Heart left ventricle (tissue), 16 donors: ENCODE results near the gene LMTK2. TPM values are rescaled to one million over a fixed set of nuclear protein-coding genes. Genes with fewer than 3 reads are reported as not detected.

Experiments
- ATAC-seq, 4 donors: fragments of 200-7000 bp; cut with Tn5 transposase; one replicate each; pipeline ENCODE4 v1.9.1; 2020 to 2022; ENCODE audit warnings: moderate library complexity in 4 of 4, mild to moderate bottlenecking in 3 of 4, moderate number of reproducible peaks in 1 of 4
- DNase-seq, 5 donors: peaks; one replicate each; pipeline ENCODE4 v3.0.0-alpha.2; 2020
- H3K27ac ChIP-seq, 12 donors: fragments of 200-600 bp; sonication (generic) in 4 of 12; one replicate each; pipeline versions ENCODE4 v1.5.0 to v1.8.0; 2016 to 2022; ENCODE audit warnings: mild to moderate bottlenecking in 2 of 12
- H3K27me3 ChIP-seq, 9 donors: fragments of 200-600 bp; sonication (generic) in 2 of 9; one replicate each; pipeline versions ENCODE4 v1.5.1 to v1.8.0; 2016 to 2022; ENCODE audit warnings: mild to moderate bottlenecking in 3 of 9
- H3K36me3 ChIP-seq, 9 donors: fragments of 200-600 bp; sonication (generic) in 2 of 9; one replicate each; pipeline versions ENCODE4 v1.5.0 to v1.8.0; 2018 to 2022; ENCODE audit warnings: mild to moderate bottlenecking in 2 of 9
- H3K4me1 ChIP-seq, 12 donors: fragments of 200-600 bp; sonication (generic) in 4 of 12; one replicate each; pipeline versions ENCODE4 v1.5.0 to v1.8.0; 2016 to 2022; ENCODE audit warnings: mild to moderate bottlenecking in 3 of 12
- H3K4me3 ChIP-seq, 12 donors: fragments of 200-600 bp; sonication (generic) in 4 of 12; one replicate each; pipeline versions ENCODE4 v1.5.0 to v1.8.0; 2017 to 2022; ENCODE audit warnings: mild to moderate bottlenecking in 9 of 12, moderate library complexity in 4 of 12
- H3K9me3 ChIP-seq, 12 donors: fragments of 200-600 bp; sonication (generic) in 4 of 12; one replicate each; pipeline versions ENCODE4 v1.5.0 to v1.8.0; 2016 to 2022; ENCODE audit warnings: mild to moderate bottlenecking in 1 of 12
- POLR2A ChIP-seq, 2 donors: fragments of 450-650 bp; IDR thresholded peaks; one replicate each; pipeline ENCODE4 v1.6.1; 2017; ENCODE audit warnings: antibody characterized with exemption in 2 of 2, mild to moderate bottlenecking in 2 of 2, moderate library complexity in 2 of 2
- WGBS, 4 donors: extraction: QIAGEN DNeasy Blood & Tissue Kit in 2 of 4; methylation state at CpG; one replicate each; pipeline versions ENCODE4 v1.1.5 to v1.1.7; 2013 to 2018; 5-methylcytosine and 5-hydroxymethylcytosine counted together
- intact Hi-C, 10 donors: fragments of 100-400 bp; cut with DNase I; formaldehyde crosslinking; loops; one replicate each; pipeline versions ENCODE4 v1.11.1 to v1.14.2; 2022
- polyA plus RNA-seq, 2 donors: library from polyadenylated mRNA; stranded (reverse); fragments of 200-250 nt; gene quantifications; one replicate each; pipeline ENCODE4 v1.2.3, GENCODE V29; 2013
- total RNA-seq, 9 donors: library from RNA; depleted of rRNA in 2 of 9; stranded (reverse); fragments of >200 nt in 2 of 9; fragmentation: NEBNext Ultra II Directional in 3 of 9; extraction: Animal tissue kit (Norgen Biotek cat#: 25700) in 3 of 9; gene quantifications; one replicate each; pipeline versions ENCODE4 v1.1.0 to v1.2.4, GENCODE V29; 2016 to 2023
- TF ChIP-seq, protein P1 (sequence below), 12 donors: fragments of 200-600 bp; sonication (generic) in 4 of 12; IDR thresholded peaks; one replicate each; pipeline versions ENCODE4 v1.5.0 to v1.8.0; 2018 to 2022; ENCODE audit warnings: antibody characterized with exemption in 12 of 12, mild to moderate bottlenecking in 5 of 12
- donor health status: ischemic (EF 13 %, LVEDD 7.1; RV severe dilation, severe dysfunction).
- donor health status: healthy with polysubstance abuse.
- donor health status: DM: no; HTN: yes; CAD: no.
- donor health status: DM: no; HTN: no; CAD: no.
- donor health status: ischemic (EF 25% LVEDD 6.9; RV normal size, moderate dysfunction).
- donor health status: ischemic (EF 25% LVEDD 5.7; RV mildly dilated, moderate dysfunction).
- donor health status: healthy.
- donor health status: DM: yes; HTN: yes; CAD: no.
- donor health status: ischemic (EF 35%, LVEDD 5.7; RV mildly dilated, moderate dysfunction).
- donor health status: nonischemic (EF 11% LVEDD 7.7; RV severe dilation, severe dysfunction).
- donor health status: DM: yes; HTN: yes; CAD: no.
- donor health status: PGD.
- donor health status: ischemic (EF 29% LVEDD 5.4; RV normal size, mild dysfunction).
- donor health status: nonischemic (EF 23%, LVEDD 6.1; RV moderate dilation, normal function).

The LMTK2 gene
- total and polyA plus RNA-seq, 11 donors, result 6.3 to 58.3 (median 27.3) TPM

DNA sequence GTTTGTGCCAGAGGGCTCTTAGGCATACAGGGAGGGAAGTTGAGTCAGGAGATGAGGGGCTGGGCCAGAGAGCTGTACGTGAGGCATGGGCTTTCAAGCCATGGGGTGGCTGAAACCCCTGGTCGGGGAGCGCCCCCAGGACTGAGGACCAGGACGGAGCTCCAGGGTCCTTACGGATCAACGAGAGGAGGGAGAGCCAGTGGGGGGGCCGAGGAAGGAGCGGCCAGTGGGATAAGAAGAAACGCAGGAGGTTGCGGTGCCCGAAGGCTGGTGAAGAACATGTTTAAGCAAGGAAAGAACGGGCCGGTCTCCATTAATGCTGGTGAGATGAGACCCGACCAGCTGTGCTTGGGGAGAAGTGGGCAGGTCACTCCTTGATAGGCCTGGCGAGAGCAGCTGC lies 61.0 kb downstream of the LMTK2 start:
- DNase-seq, result no peak
- H3K9me3 ChIP-seq, result no peaks in the 10 kb centered on the region
- no peaks in the 10 kb centered on the region for H3K27me3 ChIP-seq
- no peak for ATAC-seq
- H3K36me3 ChIP-seq, result peaks cover 0 to 17% (median 13%) of the 10 kb centered on the region in 9 donors
- H3K27ac ChIP-seq, result no peak overlapping the region
- no peak for TF ChIP-seq POLR2A (IDR thresholded peaks at IDR 0.05)
- TF ChIP-seq, protein P1, sequence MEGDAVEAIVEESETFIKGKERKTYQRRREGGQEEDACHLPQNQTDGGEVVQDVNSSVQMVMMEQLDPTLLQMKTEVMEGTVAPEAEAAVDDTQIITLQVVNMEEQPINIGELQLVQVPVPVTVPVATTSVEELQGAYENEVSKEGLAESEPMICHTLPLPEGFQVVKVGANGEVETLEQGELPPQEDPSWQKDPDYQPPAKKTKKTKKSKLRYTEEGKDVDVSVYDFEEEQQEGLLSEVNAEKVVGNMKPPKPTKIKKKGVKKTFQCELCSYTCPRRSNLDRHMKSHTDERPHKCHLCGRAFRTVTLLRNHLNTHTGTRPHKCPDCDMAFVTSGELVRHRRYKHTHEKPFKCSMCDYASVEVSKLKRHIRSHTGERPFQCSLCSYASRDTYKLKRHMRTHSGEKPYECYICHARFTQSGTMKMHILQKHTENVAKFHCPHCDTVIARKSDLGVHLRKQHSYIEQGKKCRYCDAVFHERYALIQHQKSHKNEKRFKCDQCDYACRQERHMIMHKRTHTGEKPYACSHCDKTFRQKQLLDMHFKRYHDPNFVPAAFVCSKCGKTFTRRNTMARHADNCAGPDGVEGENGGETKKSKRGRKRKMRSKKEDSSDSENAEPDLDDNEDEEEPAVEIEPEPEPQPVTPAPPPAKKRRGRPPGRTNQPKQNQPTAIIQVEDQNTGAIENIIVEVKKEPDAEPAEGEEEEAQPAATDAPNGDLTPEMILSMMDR (IDR thresholded peaks at IDR 0.05), result no peak
- 91 to 93% (median 92%) methylated on average over 15 of the region's 15 CpGs for whole genome bisulfite sequencing, 4 donors
- H3K4me1 ChIP-seq, result peaks cover 0 to 20% (median 8%) of the 10 kb centered on the region in 12 donors
- intact Hi-C loops, result loop anchor here (1.0 to 5.0 kb wide), 8 partner anchors 60 to 147 kb away; partner anchors contain the start of gene LMTK2 (in 8 of the 10)
- H3K4me3 ChIP-seq, result no peak overlapping the region

DNA sequence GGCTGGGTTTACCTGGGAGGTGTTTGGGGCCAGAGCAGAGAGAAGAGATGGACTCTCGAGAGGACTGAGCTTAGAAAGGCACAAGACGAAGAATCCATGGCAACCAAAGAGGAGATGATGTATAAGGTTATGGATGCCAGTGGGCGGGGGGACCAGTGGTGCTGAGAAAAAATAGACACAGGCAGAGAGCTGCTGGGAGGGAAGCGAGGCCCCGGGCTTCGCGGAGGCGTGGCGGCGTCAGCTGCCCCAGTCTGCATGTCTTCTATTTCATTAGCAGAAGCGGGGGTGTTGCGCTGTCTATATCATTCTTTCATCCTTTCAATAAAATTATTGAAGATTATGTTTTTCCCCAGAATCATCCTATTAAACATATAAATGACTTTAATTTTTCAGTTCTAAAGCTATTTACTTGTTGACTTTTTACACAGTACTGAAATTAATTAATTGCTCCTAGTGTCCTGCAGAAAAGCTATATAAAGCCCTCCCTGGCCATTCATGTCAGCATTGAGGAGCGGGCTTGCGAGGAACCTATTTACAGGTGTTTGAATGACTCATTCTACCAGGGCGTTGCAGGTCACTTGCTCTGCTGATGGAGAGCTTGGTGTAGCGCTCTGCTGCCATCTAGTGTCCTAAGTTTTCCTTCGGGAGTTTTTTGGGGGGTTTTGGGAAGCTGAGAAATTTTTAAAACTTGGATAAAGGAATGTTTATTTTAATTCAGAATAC lies 61.7 kb downstream of the LMTK2 start:
- H3K27me3 ChIP-seq, result no peaks in the 10 kb centered on the region
- H3K27ac ChIP-seq, result no peak overlapping the region
- TF ChIP-seq, protein P1 (IDR thresholded peaks at IDR 0.05), result peak; percentile 57 to 93 (median 84)
- no peak for TF ChIP-seq POLR2A (IDR thresholded peaks at IDR 0.05)
- peaks cover 0 to 16% (median 5%) of the 10 kb centered on the region in 12 donors for H3K4me1 ChIP-seq
- no peaks in the 10 kb centered on the region for H3K9me3 ChIP-seq
- intact Hi-C loops, result loop anchor here (1.0 to 5.0 kb wide), 6 partner anchors 61 to 148 kb away; partner anchors contain the start of gene LMTK2 (in 7 of the 10)
- DNase-seq (peak in 2 of 5 donors; percentile 44 to 50), ATAC-seq (peak in 3 of 4 donors; percentile 48 to 68 (median 67))
- peaks cover 0 to 23% (median 17%) of the 10 kb centered on the region in 9 donors for H3K36me3 ChIP-seq
- no peak overlapping the region for H3K4me3 ChIP-seq
- 60 to 68% (median 65%) methylated on average over 17 of the region's 17 CpGs for WGBS, 4 donors

DNA sequence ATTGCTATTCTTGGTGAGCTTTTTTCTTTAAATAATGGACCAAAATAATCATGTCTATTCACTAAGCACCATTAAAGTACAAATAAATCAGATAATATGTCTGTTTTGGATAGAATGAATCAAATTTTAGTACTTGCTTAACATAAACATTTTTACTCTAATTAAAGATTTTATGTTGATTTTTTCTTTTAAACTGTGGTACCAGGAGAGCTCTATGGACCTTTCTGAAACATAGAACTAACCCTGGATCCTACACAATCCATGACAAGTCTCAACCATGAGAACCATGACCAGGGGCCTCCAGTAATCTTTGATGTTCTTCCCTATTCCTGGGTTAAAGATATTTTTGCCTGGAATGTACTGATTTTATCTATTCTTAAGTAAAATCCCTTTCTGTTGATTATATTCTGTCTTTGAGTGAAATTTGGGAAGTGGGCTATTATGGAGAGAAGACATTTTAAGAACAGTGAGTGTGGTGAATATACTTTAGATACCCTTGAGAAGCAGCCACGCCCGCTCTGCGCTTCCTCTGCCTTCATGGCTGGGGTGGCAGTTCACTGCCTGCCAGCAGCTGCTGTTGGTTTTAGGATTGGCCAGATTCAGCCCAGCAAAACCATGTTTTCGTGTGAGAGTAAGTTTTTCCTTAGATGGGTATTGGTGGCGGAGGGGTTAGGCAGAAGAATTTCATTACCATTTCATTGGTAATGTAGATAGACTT lies 62.4 kb downstream of the LMTK2 start:
- ATAC-seq (no peak), DNase-seq (no peak)
- Histone ChIP-seq H3K27ac (no peak overlapping the region), H3K36me3 (peaks cover 0 to 29% (median 17%) of the 10 kb centered on the region in 9 donors), H3K27me3 (no peaks in the 10 kb centered on the region), H3K4me1 (peaks cover 0 to 12% (median 2%) of the 10 kb centered on the region in 12 donors), H3K9me3 (no peaks in the 10 kb centered on the region), H3K4me3 (no peak overlapping the region)
- TF ChIP-seq, protein P1 (IDR thresholded peaks at IDR 0.05), result peak in 2 of 12 donors; percentile 1 to 30
- TF ChIP-seq POLR2A (IDR thresholded peaks at IDR 0.05), result no peak
- intact Hi-C loops, result loop anchor here (1.0 to 5.0 kb wide), 6 partner anchors 62 to 148 kb away; partner anchors contain the start of gene LMTK2 (in 7 of the 10)
- 89 to 95% (median 92%) methylated on average over 5 of the region's 5 CpGs for WGBS, 4 donors

DNA sequence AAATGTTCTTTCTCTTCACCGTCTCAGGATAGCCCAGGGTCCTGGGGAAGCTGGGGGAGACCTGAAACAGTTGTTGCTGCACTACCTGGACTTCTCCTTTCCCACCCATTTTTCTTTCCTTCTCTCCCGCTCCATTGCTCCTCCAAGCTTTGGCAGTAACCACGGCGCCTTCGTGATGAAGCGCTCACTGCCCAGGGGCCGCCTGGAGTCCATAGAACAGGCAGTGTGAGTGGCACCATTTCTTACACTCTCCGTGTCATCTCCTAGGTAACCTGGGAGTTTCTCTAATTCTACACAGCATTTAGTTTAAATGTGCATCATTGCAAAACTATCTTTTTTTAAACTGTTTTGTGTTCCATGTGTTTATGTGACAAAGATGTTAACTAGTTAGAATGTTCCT lies 64.3 kb downstream of the LMTK2 start:
- TF ChIP-seq, protein P1 (IDR thresholded peaks at IDR 0.05), result no peak
- TF ChIP-seq POLR2A (IDR thresholded peaks at IDR 0.05), result no peak
- Histone ChIP-seq H3K27me3 (no peaks in the 10 kb centered on the region), H3K4me1 (peaks cover 0 to 14% (median 1%) of the 10 kb centered on the region in 12 donors), H3K36me3 (peaks cover 0 to 48% (median 29%) of the 10 kb centered on the region in 9 donors), H3K9me3 (no peaks in the 10 kb centered on the region), H3K4me3 (no peak overlapping the region), H3K27ac (no peak overlapping the region)
- DNase-seq (no peak), ATAC-seq (no peak)
- WGBS, 4 donors, result 92 to 95% (median 95%) methylated on average over 8 of the region's 8 CpGs
- intact Hi-C loops, result no loop called here
